ENCODE data around the gene SNAPC3. TPM values are rescaled to one million over a fixed set of nuclear protein-coding genes. Genes with fewer than 3 reads are reported as not detected.

SNAPC3 gene
- total RNA-seq, 1 experiment from 2014 or later: 26.1 TPM

- TF ChIP-seq EGR1 (IDR thresholded peaks at IDR 0.05; ENCODE audit: low read depth) (no peak), SP1 (IDR thresholded peaks at IDR 0.05; ENCODE audit: low read depth) (no peak), ZNF274 (IDR thresholded peaks at IDR 0.05; ENCODE audit: low read depth, low read length) (no peak), TCF7L2 (IDR thresholded peaks at IDR 0.05; ENCODE audit: borderline replicate concordance, extremely low read depth, insufficient read depth, insufficient read length) (no peak), RAD21 (IDR thresholded peaks at IDR 0.05; ENCODE audit: low read depth) (no peak), FOSL1 (IDR thresholded peaks at IDR 0.05; ENCODE audit: low read depth) (no peak)
These were observed 45.5 kb downstream of the SNAPC3 start (continued) for GRCh38 chr9:15468145-15468544.

DNA sequence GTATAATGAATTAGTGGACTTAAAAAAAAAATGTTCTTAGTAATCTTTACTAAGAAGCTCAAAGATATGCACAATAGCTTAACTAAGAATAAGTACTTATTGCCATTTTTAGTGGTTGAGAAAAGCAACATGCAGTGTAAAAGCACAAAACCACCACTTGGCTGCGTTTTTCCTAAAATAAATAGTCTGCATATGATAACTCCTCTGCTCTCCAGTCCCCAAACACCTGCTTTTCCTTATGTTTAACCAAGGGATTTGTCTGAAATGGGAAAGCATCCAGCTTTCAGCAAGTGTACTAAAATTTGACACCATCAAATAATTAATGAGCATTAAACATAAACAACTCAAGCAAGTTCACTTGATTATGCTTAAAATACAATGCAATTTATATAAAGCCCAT, 46.7 kb downstream of the SNAPC3 start:
- H3K4me2 ChIP-seq (ENCODE audit: low read length): no peak overlapping the region
- no peaks in the 10 kb centered on the region for H3K9me2 ChIP-seq (ENCODE audit: insufficient read depth)
- no peak overlapping the region for H3K4me3 ChIP-seq (replicated peaks in 1 of 2; ENCODE audit: low read depth in 1 of 2, low read length in 2 of 2)
- peaks cover 9% of the 10 kb centered on the region; the same call in 1 of the 2 replicates for H4K20me1 ChIP-seq (ENCODE audit: insufficient read depth)
- H3K36me3 ChIP-seq (ENCODE audit: control insufficient read depth in 1 of 2, insufficient read depth in 2 of 2, low read length in 2 of 2): peaks cover 31 to 40% of the 10 kb centered on the region in 2 experiments; a peak in 3 of 4 replicates
- BruUV-seq (replicated peaks): no TSS peak
- H2AFZ ChIP-seq (ENCODE audit: low read depth, low read length, poor library complexity, severe bottlenecking): no peak overlapping the region
- intact Hi-C loops (cut with micrococcal nuclease): no loop called here
- ChIA-PET CTCF (interaction anchor here (0.9 kb wide), 1 partner anchor 13 kb away, joined by 3 read pairs; no protein-coding TSS in a partner anchor), RAD21 (ENCODE audit: low non-redundant PET in 1 of 2, low total read pairs in 2 of 2, uncharacterized antibody in 2 of 2, unreplicated experiment in 2 of 2) (no interaction called here), POLR2A (no interaction called here)
- H3K27ac ChIP-seq (ENCODE audit: low read depth, low read length): no peak overlapping the region
- no peak for TF ChIP-seq CBX3 (IDR thresholded peaks at IDR 0.05; ENCODE audit: low read depth)
- no peak for TF ChIP-seq SRF (IDR thresholded peaks at IDR 0.05; ENCODE audit: low read depth)
- TF ChIP-seq CTCF (IDR thresholded peaks at IDR 0.05 in 2 of 3, conservative IDR thresholded peaks at IDR 0.05 in 1 of 3; ENCODE audit: borderline replicate concordance in 1 of 3, insufficient read depth in 1 of 3, low read depth in 2 of 3, low read length in 2 of 3): no peak
- TF ChIP-seq FOSL1 (IDR thresholded peaks at IDR 0.05; ENCODE audit: low read depth): no peak
- no peak for TF ChIP-seq EZH2phosphoT487 (IDR thresholded peaks at IDR 0.05; ENCODE audit: borderline replicate concordance)
- no peak for TF ChIP-seq ZFX (IDR thresholded peaks at IDR 0.05)
- no peak for TF ChIP-seq YY1 (IDR thresholded peaks at IDR 0.05; ENCODE audit: extremely low read depth, insufficient replicate concordance, low read depth, low read length)
- TF ChIP-seq, protein P1, sequence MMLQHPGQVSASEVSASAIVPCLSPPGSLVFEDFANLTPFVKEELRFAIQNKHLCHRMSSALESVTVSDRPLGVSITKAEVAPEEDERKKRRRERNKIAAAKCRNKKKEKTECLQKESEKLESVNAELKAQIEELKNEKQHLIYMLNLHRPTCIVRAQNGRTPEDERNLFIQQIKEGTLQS (IDR thresholded peaks at IDR 0.05): no peak
- TF ChIP-seq JUND (IDR thresholded peaks at IDR 0.05): no peak
- no peak for TF ChIP-seq RAD21 (IDR thresholded peaks at IDR 0.05; ENCODE audit: low read depth)
- TF ChIP-seq ELF1 (IDR thresholded peaks at IDR 0.05; ENCODE audit: borderline replicate concordance, low read depth): no peak
- no peak for TF ChIP-seq ZNF274 (IDR thresholded peaks at IDR 0.05; ENCODE audit: low read depth, low read length)
- TF ChIP-seq EZH2 (IDR thresholded peaks at IDR 0.05): no peak
- no peak for TF ChIP-seq POLR2AphosphoS5 (IDR thresholded peaks at IDR 0.05; ENCODE audit: low read depth, low read length)
- no peak for TF ChIP-seq SP1 (IDR thresholded peaks at IDR 0.05; ENCODE audit: low read depth)
- TF ChIP-seq EGR1 (IDR thresholded peaks at IDR 0.05; ENCODE audit: low read depth): no peak
- TF ChIP-seq MAX (IDR thresholded peaks at IDR 0.05): no peak
- TF ChIP-seq, protein P2, sequence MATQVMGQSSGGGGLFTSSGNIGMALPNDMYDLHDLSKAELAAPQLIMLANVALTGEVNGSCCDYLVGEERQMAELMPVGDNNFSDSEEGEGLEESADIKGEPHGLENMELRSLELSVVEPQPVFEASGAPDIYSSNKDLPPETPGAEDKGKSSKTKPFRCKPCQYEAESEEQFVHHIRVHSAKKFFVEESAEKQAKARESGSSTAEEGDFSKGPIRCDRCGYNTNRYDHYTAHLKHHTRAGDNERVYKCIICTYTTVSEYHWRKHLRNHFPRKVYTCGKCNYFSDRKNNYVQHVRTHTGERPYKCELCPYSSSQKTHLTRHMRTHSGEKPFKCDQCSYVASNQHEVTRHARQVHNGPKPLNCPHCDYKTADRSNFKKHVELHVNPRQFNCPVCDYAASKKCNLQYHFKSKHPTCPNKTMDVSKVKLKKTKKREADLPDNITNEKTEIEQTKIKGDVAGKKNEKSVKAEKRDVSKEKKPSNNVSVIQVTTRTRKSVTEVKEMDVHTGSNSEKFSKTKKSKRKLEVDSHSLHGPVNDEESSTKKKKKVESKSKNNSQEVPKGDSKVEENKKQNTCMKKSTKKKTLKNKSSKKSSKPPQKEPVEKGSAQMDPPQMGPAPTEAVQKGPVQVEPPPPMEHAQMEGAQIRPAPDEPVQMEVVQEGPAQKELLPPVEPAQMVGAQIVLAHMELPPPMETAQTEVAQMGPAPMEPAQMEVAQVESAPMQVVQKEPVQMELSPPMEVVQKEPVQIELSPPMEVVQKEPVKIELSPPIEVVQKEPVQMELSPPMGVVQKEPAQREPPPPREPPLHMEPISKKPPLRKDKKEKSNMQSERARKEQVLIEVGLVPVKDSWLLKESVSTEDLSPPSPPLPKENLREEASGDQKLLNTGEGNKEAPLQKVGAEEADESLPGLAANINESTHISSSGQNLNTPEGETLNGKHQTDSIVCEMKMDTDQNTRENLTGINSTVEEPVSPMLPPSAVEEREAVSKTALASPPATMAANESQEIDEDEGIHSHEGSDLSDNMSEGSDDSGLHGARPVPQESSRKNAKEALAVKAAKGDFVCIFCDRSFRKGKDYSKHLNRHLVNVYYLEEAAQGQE (IDR thresholded peaks at IDR 0.05; ENCODE audit: low read depth): no peak
- TF ChIP-seq SIN3A (IDR thresholded peaks at IDR 0.05; ENCODE audit: low read depth): no peak
- no peak for TF ChIP-seq CEBPB (IDR thresholded peaks at IDR 0.05; ENCODE audit: low read depth)
- H3K79me2 ChIP-seq (ENCODE audit: insufficient read depth, low read length): no peaks in the 10 kb centered on the region
- H3K4me1 ChIP-seq (ENCODE audit: control insufficient read depth in 1 of 2, insufficient read depth in 2 of 2, low read length in 2 of 2): no peaks in the 10 kb centered on the region
- no peaks in the 10 kb centered on the region for H3K27me3 ChIP-seq (ENCODE audit: insufficient read depth, low read length)
- no peak overlapping the region for H3K9ac ChIP-seq (ENCODE audit: low read length)
- ATAC-seq (no peak), DNase-seq (ENCODE audit: low read depth, low spot score) (no peak)
- no peaks in the 10 kb centered on the region for H3K9me3 ChIP-seq (ENCODE audit: control insufficient read depth in 1 of 2, insufficient read depth in 1 of 2, low read depth in 1 of 2, low read length in 2 of 2)
